Measurements from ENCODE around the gene GPX2. TPM values are rescaled to one million over a fixed set of nuclear protein-coding genes. Genes with fewer than 3 reads are reported as not detected.
A peak's percentile ranks its signal among the peaks of the same experiment; 100 is the strongest.

The GPX2 gene
- total and polyA plus RNA-seq, 2 of the 4 experiments (the other 2 are of a cell fraction): not detected

DNA sequence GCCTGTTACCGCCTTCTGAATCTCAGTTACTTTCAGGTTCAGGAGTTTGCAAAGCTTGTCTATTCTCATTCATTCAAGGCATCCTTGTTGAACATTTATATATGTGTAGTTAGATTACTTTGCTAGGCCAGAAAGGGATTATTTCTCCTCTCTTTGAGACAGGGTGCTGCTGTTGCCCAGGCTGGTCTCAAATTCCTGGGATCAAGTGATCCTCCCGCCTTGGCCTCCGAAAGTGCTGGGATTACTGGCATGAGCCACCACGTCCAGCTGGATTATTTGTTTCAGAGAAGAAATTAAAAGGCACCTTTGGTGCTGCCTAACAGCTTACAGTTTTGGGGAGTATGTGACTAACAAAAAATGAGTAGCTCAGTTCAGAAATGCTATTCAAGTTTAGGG lies 27.5 kb downstream of the GPX2 start:
- peak overlapping the region; percentile 91; the same call in 1 of the 2 replicates for H3K56ac ChIP-seq (ENCODE audit: extremely low read depth, insufficient read depth, low read length)
- TF ChIP-seq MAFK (IDR thresholded peaks at IDR 0.05; ENCODE audit: low read depth, low read length) (no peak), RAD21 (IDR thresholded peaks at IDR 0.05; ENCODE audit: low read length) (no peak), NFE2L2 (IDR thresholded peaks at IDR 0.05; ENCODE audit: low read depth, low read length) (no peak), POLR2A (IDR thresholded peaks at IDR 0.05; ENCODE audit: low read depth, low read length) (no peak)
- H3K18ac ChIP-seq (ENCODE audit: low read depth, low read length): peak overlapping the region; percentile 44; the same call in 1 of the 2 replicates
- H3K9me3 ChIP-seq (ENCODE audit: control insufficient read depth, insufficient read depth, low read length): no peaks in the 10 kb centered on the region
- H3K4me1 ChIP-seq (ENCODE audit: control insufficient read depth, insufficient read depth, low read length): peaks cover 6% of the 10 kb centered on the region
- peaks cover 15% of the 10 kb centered on the region for H4K20me1 ChIP-seq (ENCODE audit: insufficient read depth, low read length)
- peak overlapping the region; percentile 85 for H3K23ac ChIP-seq (ENCODE audit: low read depth, low read length)
- H2BK120ac ChIP-seq (ENCODE audit: low read depth, low read length): no peak overlapping the region
- peak overlapping the region; percentile 83 for H2BK5ac ChIP-seq (ENCODE audit: low read depth, low read length, poor library complexity, severe bottlenecking)
- in situ Hi-C loops (cut with MboI; ENCODE audit: low sequenced_read_pairs): loop anchor here (25.0 kb wide), 1 partner anchor 378 kb away; the partner anchor contains the start of genes HSPA2 and PPP1R36
- no peak overlapping the region for H2BK20ac ChIP-seq (ENCODE audit: low read depth, low read length)
- H3K4ac ChIP-seq (ENCODE audit: low read depth, low read length): peak overlapping the region; percentile 70
- H4K91ac ChIP-seq (ENCODE audit: insufficient read depth, low read depth, low read length): peak overlapping the region; percentile 36; the same call in 1 of the 2 replicates
- TSS peak; percentile 78 for BruUV-seq (replicated peaks)
- H3K9me1 ChIP-seq (ENCODE audit: insufficient read depth, low read length): peaks cover 10% of the 10 kb centered on the region
- peak overlapping the region; percentile 96 for H2AK9ac ChIP-seq (replicated peaks; ENCODE audit: low read depth, low read length, poor library complexity)
- POLR2A ChIA-PET (ENCODE audit: unreplicated experiment): interaction anchor here (0.6 to 0.7 kb wide), 2 partner anchors 144 to 373 kb away, joined by 3 to 7 read pairs; no protein-coding TSS in a partner anchor
- H3K9ac ChIP-seq (ENCODE audit: low read depth, low read length): peak overlapping the region; percentile 77
- peaks cover 20 to 40% of the 10 kb centered on the region in 2 experiments for H3K79me1 ChIP-seq (ENCODE audit: low read depth in 1 of 2, low read length in 2 of 2)
- peak overlapping the region; percentile 90 for H3K4me2 ChIP-seq (ENCODE audit: low read depth, low read length)
- peak overlapping the region; percentile 75; the same call in 1 of the 2 replicates for H3K27ac ChIP-seq (ENCODE audit: insufficient read depth, low read length)
- DNase-seq (no peak), ATAC-seq (ENCODE audit: low read depth) (no peak)
- H2AFZ ChIP-seq (replicated peaks; ENCODE audit: low read length, poor library complexity): no peak overlapping the region
- intact Hi-C loops (cut with micrococcal nuclease): no loop called here
- WGBS, 2 experiments (ENCODE audit: extremely low coverage in 2 of 2, insufficient read length in 1 of 2): 46% methylated on average over 2 of the region's 4 CpGs; no CpG with 5 or more reads in 1 of the 2 experiments
- H3K36me3 ChIP-seq (ENCODE audit: control insufficient read depth, insufficient read depth, low read length): no peaks in the 10 kb centered on the region
- H4K5ac ChIP-seq (ENCODE audit: low read depth, low read length): peak overlapping the region; percentile 51
- no peak overlapping the region for H2BK15ac ChIP-seq (ENCODE audit: low read depth, low read length)
- H2AK5ac ChIP-seq (ENCODE audit: low read depth, low read length): peak overlapping the region; percentile 67
- dilution Hi-C loops (cut with HindIII; ENCODE audit: low sequenced_read_pairs, unreplicated experiment): no loop called here
- H3K4me3 ChIP-seq (ENCODE audit: insufficient read depth, low read depth, low read length): peak overlapping the region; percentile 74
- peak overlapping the region; percentile 68 to 78 for H4K8ac ChIP-seq (ENCODE audit: low read depth in 2 of 2, low read length in 2 of 2)
- peak overlapping the region; percentile 90 for H3K14ac ChIP-seq (replicated peaks; ENCODE audit: low read depth, low read length)
- H3K27me3 ChIP-seq (ENCODE audit: control insufficient read depth, insufficient read depth, low read length): no peaks in the 10 kb centered on the region
- CTCF ChIA-PET: no interaction called here
